Psoas muscle (tissue), 8 donors: ENCODE data around the gene CBL. TPM values are rescaled to one million over a fixed set of nuclear protein-coding genes. Genes with fewer than 3 reads are reported as not detected.

Experiments used
- ATAC-seq, 4 donors: fragments of 200-7000 bp; cut with Tn5 transposase; one replicate each; pipeline ENCODE4 v1.9.1; 2020; ENCODE audit warnings: moderate library complexity in 3 of 4, mild to moderate bottlenecking in 2 of 4
- DNase-seq, 2 donors: peaks; one replicate each; pipeline ENCODE4 v3.0.0-alpha.2; 2020
- H3K27ac ChIP-seq: fragments of 200-600 bp; one replicate; pipeline ENCODE4 v1.8.0; 2022
- H3K27me3 ChIP-seq, 3 donors: fragments of 200-600 bp in 1 of 3; one replicate each; pipeline versions ENCODE4 v1.6.1 to v1.8.0; 2013 to 2022; ENCODE audit warnings: low read length in 2 of 3, mild to moderate bottlenecking in 2 of 3, moderate library complexity in 1 of 3; ENCODE audit not compliant: insufficient read depth in 3 of 3
- H3K36me3 ChIP-seq, 2 donors: fragments of 200-600 bp in 1 of 2; one replicate each; pipeline versions ENCODE4 v1.6.1 to v1.8.0; 2013 to 2022; ENCODE audit warnings: low read depth in 1 of 2, mild to moderate bottlenecking in 1 of 2, moderate library complexity in 1 of 2; ENCODE audit not compliant: insufficient read depth in 1 of 2
- H3K4me1 ChIP-seq: fragments of 200-600 bp; one replicate; pipeline ENCODE4 v1.8.0; 2022
- H3K4me3 ChIP-seq: fragments of 200-600 bp; one replicate; pipeline ENCODE4 v1.8.0; 2022; ENCODE audit warnings: mild to moderate bottlenecking
- H3K9me3 ChIP-seq: fragments of 200-600 bp; one replicate; pipeline ENCODE4 v1.8.0; 2022
- CTCF ChIP-seq: fragments of 200-600 bp; IDR thresholded peaks from one replicate; pipeline ENCODE4 v1.8.0; 2022; ENCODE audit warnings: antibody characterized with exemption
- WGBS, 3 donors: extraction: QIAGEN DNeasy Blood & Tissue Kit; methylation state at CpG; one replicate each; pipeline versions ENCODE4 v1.1.6 to v1.1.7; 2013; 5-methylcytosine and 5-hydroxymethylcytosine counted together
- intact Hi-C, 2 donors: fragments of 100-400 bp; cut with DNase I; formaldehyde crosslinking; loops; one replicate each; pipeline versions ENCODE4 v1.11.0 to v1.14.2; 2022
- polyA plus RNA-seq, 3 donors: library from polyadenylated mRNA; stranded (reverse); fragments of 200-250 nt; gene quantifications; one replicate each; pipeline ENCODE4 v1.2.3, GENCODE V29; 2013
- total RNA-seq, 4 donors: library from RNA; stranded (reverse); fragmentation: NEBNext Ultra II Directional in 2 of 4; extraction: Animal tissue kit (Norgen Biotek cat#: 25700) in 2 of 4; gene quantifications; one replicate each; pipeline versions ENCODE4 v1.2.1 to v1.2.4, GENCODE V29; 2021 to 2023
- donor health status: healthy with polysubstance abuse.
- donor health status: DM: no; HTN: no; CAD: no; lungs with moderate emphysema.
- donor health status: Bipolar disorder and iron deficiency.
- donor health status: healthy.
- donor health status: DM: yes; HTN: yes; CAD: no.
- donor health status: DM: no; HTN: no; CAD: no.
- donor health status: DM: no; HTN: no; CAD: no.
- donor health status: DM: yes; HTN: yes; CAD: no.

Gene CBL
- total and polyA plus RNA-seq, 7 donors, result 0.94 to 7.6 (median 3.6) TPM

GRCh38 chr11:119316016-119316728 is 110.0 kb downstream of the CBL start:
- intact Hi-C loops, result loop anchor here in 1 of 2 donors (10.0 kb wide), 1 partner anchor 111 kb away; the partner anchor contains the start of gene CBL
- Histone ChIP-seq H3K27me3 (no peaks in the 10 kb centered on the region), H3K36me3 (peaks cover 2 to 27% of the 10 kb centered on the region in 2 donors), H3K27ac (peak overlapping the region; percentile 80), H3K9me3 (no peaks in the 10 kb centered on the region), H3K4me1 (peaks cover 4% of the 10 kb centered on the region), H3K4me3 (peak overlapping the region; percentile 77)
- ATAC-seq, result peak; percentile 13 to 70 (median 56)
- no peak for TF ChIP-seq CTCF
- peak; percentile 59 to 76 for DNase-seq
- 0 to 1% (median 0%) methylated on average over 35 to 46 of the region's 46 CpGs for WGBS, 3 donors

- no peak for TF ChIP-seq CTCF
- intact Hi-C loops, result loop anchor here in 1 of 2 donors (10.0 kb wide), 1 partner anchor 112 kb away; the partner anchor contains the start of gene CBL
- Histone ChIP-seq H3K27me3 (no peaks in the 10 kb centered on the region), H3K4me3 (peak within 1 kb of the TSS; percentile 77), H3K9me3 (no peaks in the 10 kb centered on the region), H3K4me1 (peaks cover 4% of the 10 kb centered on the region), H3K27ac (peak within 1 kb of the TSS; percentile 80), H3K36me3 (peaks cover 2 to 19% of the 10 kb centered on the region in 2 donors)
- WGBS, 3 donors, result 1 to 2% (median 1%) methylated on average over 40 to 74 of the region's 74 CpGs
- ATAC-seq, result peak; percentile 26 to 43 (median 32)
- DNase-seq, result peak in 1 of 2 donors; percentile 51
These were observed 110.8 kb downstream of the CBL start, which contains the start of gene MCAM for GRCh38 chr11:119316729-119317591. Gene MCAM (minus strand): TSS chr11:119317130. CDS start chr11:119317101, 29 bp downstream.

- peaks cover 4% of the 10 kb centered on the region for H3K4me1 ChIP-seq
These were observed 111.6 kb downstream of the CBL start for GRCh38 chr11:119317592-119318239.

More at GRCh38 chr11:119317592-119318239, 111.6 kb downstream of the CBL start:
- no peak for DNase-seq
- peak in 1 of 4 donors; percentile 46 for ATAC-seq
- Histone ChIP-seq H3K27me3 (no peaks in the 10 kb centered on the region), H3K4me3 (peak overlapping the region; percentile 77), H3K27ac (peak overlapping the region; percentile 80), H3K9me3 (no peaks in the 10 kb centered on the region), H3K36me3 (peaks cover 2 to 13% of the 10 kb centered on the region in 2 donors)
- no peak for TF ChIP-seq CTCF
- 56 to 57% (median 56%) methylated on average over 14 of the region's 14 CpGs for WGBS, 3 donors
- intact Hi-C loops, result loop anchor here in 1 of 2 donors (10.0 kb wide), 1 partner anchor 113 kb away; the partner anchor contains the start of gene CBL
